T-helper 2 cell treated with Interferon-gamma antibody and Interleukin-4, amounts not matched to agents 5 μg/mL and 100 μg/mL, for 36 hours (primary cell): ENCODE results near the gene XBP1.
"Not testable (repeated sequence)": the region's sequence is repeated elsewhere in the genome, so short reads cannot be mapped to it uniquely, and the experiment has no call there.

Source experiments
- DNase-seq: peaks from one replicate; pipeline ENCODE4 v3.0.0; 2021; ENCODE audit warnings: low spot score
- H3K27ac Mint-ChIP-seq: one replicate; pipeline ENCODE4 v1.8.0; 2021; ENCODE audit warnings: mild to moderate bottlenecking, mixed read lengths
- H3K27me3 Mint-ChIP-seq: one replicate; pipeline ENCODE4 v1.8.0; 2021; ENCODE audit warnings: low read depth, mixed read lengths
- H3K36me3 Mint-ChIP-seq: one replicate; pipeline ENCODE4 v1.8.0; 2021; ENCODE audit warnings: low read depth, mixed read lengths
- H3K4me1 Mint-ChIP-seq: one replicate; pipeline ENCODE4 v1.8.0; 2021; ENCODE audit warnings: low read depth, mixed read lengths
- H3K4me3 Mint-ChIP-seq: one replicate; pipeline ENCODE4 v1.8.0; 2022; ENCODE audit warnings: mild to moderate bottlenecking, moderate library complexity, mixed read lengths
- H3K9me3 Mint-ChIP-seq: one replicate; pipeline ENCODE4 v1.8.0; 2021; ENCODE audit warnings: mixed read lengths

The XBP1 gene

GRCh38 chr22:28766628-28767027 is 33.7 kb downstream of the XBP1 start:
- Mint-ChIP-seq H3K9me3 (no peaks in the 10 kb centered on the region), H3K36me3 (no peaks in the 10 kb centered on the region), H3K4me1 (no peaks in the 10 kb centered on the region), H3K4me3 (no peak overlapping the region), H3K27ac (no peak overlapping the region), H3K27me3 (no peaks in the 10 kb centered on the region)
- no peak for DNase-seq

- H3K9me3 Mint-ChIP-seq, H3K4me3 Mint-ChIP-seq, H3K27me3 Mint-ChIP-seq, H3K4me1 Mint-ChIP-seq, DNase-seq, H3K27ac Mint-ChIP-seq, H3K36me3 Mint-ChIP-seq: not testable (repeated sequence)
These were observed 38.4 kb downstream of the XBP1 start for GRCh38 chr22:28762000-28762399.

- no peaks in the 10 kb centered on the region for H3K27me3 Mint-ChIP-seq
- H3K36me3 Mint-ChIP-seq = no peaks in the 10 kb centered on the region
- no peak overlapping the region for H3K27ac Mint-ChIP-seq
- H3K4me1 Mint-ChIP-seq = peaks cover 8% of the 10 kb centered on the region
- H3K4me3 Mint-ChIP-seq = no peak overlapping the region
- H3K9me3 Mint-ChIP-seq = no peaks in the 10 kb centered on the region
- no peak for DNase-seq
These were observed 39.0 kb downstream of the XBP1 start for GRCh38 chr22:28761449-28761755.

- DNase-seq = no peak
- Mint-ChIP-seq H3K27ac (no peak overlapping the region), H3K36me3 (no peaks in the 10 kb centered on the region), H3K4me1 (peaks cover 8% of the 10 kb centered on the region), H3K9me3 (no peaks in the 10 kb centered on the region), H3K27me3 (no peaks in the 10 kb centered on the region), H3K4me3 (no peak overlapping the region)
These were observed 40.4 kb downstream of the XBP1 start for GRCh38 chr22:28759861-28760560.

- H3K27ac Mint-ChIP-seq, H3K4me3 Mint-ChIP-seq, H3K36me3 Mint-ChIP-seq, H3K4me1 Mint-ChIP-seq, DNase-seq, H3K9me3 Mint-ChIP-seq, H3K27me3 Mint-ChIP-seq: not testable (repeated sequence)
These were observed 45.9 kb downstream of the XBP1 start for GRCh38 chr22:28754512-28754911.

GRCh38 chr22:28750471-28750881 is 49.9 kb downstream of the XBP1 start:
- peaks cover 7% of the 10 kb centered on the region for H3K4me1 Mint-ChIP-seq
- H3K4me3 Mint-ChIP-seq = no peak overlapping the region
- peaks cover 24% of the 10 kb centered on the region for H3K36me3 Mint-ChIP-seq
- no peak for DNase-seq
- no peaks in the 10 kb centered on the region for H3K9me3 Mint-ChIP-seq
- no peak overlapping the region for H3K27ac Mint-ChIP-seq
- H3K27me3 Mint-ChIP-seq = no peaks in the 10 kb centered on the region
